GM19238 (cell line): ENCODE data around the gene LMF2.

Experiments used
- DNase-seq: peaks from one replicate; pipeline ENCODE4 v3.0.0; 2011; ENCODE audit warnings: low spot score; ENCODE audit not compliant: insufficient read length

The LMF2 gene

DNA sequence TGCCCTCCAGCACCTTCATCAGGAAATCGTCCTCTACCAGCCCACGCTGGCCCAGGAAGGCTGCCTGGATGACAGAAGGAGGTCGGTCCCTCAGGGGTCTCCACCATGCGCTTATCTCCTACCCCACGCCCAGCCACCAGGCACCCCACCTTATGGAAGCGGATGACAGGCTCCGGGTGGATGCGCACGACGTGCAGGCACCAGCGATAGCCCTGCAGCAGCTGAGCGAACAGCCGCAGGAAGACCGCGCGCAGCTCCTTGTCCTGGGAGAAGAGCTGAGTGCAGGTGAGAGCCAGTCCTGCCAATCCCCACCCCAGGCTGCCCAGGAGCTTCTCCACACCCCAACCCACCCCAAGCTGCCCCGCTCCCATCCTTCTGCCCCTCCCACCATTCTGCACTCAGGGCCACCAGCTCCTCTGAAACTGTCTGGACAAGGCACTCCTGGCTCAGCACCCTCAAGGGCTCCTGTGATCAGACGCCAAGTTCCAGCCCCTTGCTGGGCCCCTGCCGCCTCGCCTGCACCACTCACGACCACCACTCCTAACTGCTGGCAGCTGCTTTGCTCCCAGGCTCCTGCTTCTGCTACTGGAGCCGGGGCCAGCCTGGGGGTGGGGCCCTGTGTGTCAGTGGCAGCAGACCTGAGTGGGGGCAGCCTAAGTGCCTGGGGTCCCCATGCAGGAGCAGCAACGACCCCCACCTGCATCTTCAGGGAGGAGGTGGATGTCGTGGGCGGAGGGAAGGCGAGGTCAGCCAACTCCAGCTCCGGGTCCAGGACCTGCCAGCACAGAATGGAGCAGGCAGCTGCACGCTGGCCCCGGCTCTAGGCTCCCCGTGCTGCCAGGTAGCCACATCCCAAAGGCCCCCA is 42.2 kb downstream of the LMF2 start:
- no peak for DNase-seq

DNA sequence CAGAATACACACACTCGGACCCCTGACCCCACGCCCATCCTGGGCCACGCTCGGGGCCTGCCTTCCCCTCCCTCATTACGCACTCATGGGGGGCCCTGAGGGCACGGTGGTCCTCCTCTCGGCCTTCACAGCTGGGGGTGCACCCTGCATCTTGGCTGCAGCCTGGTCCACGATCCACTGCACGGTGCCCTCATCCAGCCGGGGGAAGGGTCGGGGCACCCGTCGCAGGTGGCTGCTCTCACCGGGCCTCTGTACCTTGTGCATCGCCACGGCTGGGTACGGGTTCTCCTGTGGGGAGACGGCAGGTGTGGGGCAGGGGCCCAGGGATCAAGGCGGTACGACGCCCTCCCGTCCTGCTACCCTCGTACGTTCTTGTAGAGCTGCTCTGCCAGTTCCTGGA is 43.1 kb downstream of the LMF2 start:
- no peak for DNase-seq

DNA sequence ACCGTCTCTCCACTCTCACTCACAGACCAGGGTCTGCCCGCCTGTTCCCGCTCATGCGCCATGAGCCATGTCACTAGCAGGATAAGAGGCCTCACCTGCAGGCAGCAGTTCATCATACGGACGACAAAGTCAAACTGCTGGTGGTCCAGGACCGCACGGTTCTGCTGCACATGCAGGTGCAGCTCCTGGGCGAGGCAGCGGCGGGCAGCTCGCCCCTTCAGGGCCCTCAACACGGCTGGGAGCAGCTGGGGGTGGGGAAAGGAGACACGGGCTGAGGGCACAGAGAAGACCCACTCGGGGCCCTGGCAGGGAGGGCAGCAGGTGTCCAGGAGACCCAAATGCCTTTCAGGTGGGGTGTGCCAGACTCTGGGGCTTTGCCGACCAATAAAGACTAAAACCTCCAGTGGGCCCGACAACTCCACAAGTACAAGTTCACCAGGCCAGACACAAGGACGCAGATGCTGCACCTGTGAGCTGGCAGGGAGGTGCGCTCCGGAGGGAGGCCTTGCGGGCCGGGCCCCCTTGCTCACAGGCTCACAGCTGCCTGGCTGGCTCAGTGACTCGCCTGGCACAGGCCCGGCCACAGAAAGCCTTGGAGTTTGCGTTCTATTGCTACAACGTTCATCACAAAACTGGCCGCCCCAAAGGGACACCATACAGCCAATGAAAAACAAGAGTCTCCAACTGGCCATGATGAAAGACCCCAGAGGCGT is 44.2 kb downstream of the LMF2 start:
- DNase-seq = no peak

DNA sequence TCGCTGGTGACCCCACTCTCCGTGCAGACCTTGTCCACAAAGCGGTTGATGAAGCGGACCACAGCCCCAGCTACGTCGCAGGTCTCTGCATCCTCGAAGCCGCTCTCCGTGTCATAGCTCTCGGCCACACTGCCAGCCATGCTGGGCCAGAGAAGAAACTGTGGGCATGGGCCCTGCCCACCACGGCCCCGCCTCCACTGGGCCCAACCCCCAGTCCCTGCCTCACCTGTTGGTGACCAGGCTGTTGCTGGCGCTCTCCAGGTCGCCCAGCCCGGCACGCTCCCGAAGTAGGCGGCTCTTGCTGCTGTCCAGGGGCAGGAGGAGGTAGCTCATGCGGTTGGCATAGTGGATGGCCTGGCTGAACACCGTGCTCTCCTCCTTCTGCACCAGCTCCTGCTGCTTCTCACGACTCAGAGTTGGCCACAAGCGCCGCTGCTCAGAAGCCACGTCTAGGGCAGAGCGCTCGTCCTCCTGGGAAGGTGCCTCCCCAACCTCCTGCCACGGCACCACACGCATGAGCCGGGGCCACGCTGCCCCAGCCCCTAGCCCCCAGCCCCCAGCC is 45.4 kb downstream of the LMF2 start:
- no peak for DNase-seq

DNA sequence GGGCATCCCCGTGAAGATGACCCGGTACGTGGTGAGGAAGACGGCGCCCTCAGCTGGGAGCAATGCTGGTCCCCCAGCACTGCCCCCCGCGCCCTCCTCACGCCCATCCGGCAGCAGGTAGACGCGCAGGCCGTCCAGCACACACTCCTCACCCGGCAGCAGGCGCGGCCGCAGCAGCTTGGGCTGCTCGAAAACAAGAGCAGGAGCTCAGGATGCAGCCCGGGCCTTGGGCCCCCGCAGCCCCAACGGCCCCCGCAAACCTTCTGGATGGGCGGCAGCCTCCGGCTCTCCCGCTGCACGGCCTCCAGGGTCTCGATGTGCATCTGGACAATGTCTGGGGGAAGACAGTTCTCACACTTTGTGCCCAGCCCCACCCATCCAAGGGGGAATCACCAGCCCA is 46.0 kb downstream of the LMF2 start:
- no peak for DNase-seq

DNA sequence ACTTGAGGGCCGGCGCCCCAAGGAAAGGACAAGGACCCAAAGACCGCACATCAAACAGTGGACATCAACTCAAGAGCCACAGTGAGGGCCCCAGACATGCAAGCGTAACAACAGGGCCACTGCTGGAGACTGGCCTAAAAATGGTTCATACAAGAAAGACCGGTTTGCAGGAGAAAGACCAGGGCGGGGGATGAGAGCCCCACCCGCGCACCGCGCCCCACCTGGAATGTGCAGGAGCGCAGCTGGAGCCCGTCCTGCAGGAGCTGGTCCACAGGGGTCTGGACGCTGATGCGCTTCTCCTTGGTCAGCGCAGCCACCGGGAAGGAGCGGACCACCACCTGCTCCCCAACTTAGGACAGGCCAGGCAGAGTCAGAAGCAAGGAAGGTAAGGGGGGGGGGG is 46.6 kb downstream of the LMF2 start:
- no peak for DNase-seq

DNA sequence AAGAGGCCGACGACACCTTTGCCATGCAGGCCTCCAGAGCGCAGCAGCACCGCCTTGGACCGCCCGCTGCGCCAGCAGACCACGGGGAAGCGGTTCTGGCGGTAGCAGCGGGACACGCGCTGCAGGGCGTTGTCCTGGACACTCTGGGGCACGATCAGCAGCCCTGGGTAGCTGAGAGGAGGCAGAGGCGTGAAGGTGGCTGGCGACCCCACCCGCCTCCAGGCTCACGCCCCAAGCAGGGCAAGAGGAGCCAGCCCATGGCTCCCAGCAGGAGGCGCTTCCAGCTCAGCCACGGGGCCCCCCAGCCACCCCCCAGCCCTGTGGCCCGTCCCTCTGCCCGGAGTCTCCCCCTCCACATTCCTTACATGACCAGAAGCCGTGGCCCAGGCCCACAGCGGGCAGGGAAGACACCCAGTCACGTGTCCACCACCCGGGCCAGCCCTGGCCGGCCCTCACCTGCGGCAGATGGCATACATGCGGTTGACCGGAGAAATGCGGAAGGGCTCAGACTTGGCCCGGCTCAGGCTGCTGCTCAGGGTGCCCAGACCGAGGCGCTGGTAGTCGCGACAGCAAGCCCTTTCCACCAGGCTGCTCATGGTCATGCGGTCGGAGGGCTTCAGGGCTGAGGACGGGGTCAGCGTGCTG is 47.9 kb downstream of the LMF2 start:
- DNase-seq = no peak

DNA sequence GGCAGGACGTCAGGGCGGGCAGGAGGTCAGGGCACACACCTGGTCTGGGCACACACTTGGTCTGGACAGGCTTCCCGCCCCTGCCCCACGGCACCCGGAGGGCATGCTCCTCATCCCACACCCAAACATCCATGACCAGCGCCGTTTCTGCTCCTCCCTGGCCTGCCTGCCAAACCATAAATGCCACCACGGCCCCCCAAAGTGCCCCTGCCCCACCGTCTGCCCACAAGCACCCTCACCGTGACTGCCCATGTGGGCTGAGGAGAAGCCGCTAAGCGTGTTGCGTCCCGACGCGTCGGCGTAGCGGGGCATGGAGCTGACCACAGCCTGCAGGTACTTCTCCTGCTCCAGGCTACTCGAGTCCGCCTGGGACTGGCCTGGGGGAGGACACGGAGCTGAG is 48.5 kb downstream of the LMF2 start:
- DNase-seq = no peak

DNA sequence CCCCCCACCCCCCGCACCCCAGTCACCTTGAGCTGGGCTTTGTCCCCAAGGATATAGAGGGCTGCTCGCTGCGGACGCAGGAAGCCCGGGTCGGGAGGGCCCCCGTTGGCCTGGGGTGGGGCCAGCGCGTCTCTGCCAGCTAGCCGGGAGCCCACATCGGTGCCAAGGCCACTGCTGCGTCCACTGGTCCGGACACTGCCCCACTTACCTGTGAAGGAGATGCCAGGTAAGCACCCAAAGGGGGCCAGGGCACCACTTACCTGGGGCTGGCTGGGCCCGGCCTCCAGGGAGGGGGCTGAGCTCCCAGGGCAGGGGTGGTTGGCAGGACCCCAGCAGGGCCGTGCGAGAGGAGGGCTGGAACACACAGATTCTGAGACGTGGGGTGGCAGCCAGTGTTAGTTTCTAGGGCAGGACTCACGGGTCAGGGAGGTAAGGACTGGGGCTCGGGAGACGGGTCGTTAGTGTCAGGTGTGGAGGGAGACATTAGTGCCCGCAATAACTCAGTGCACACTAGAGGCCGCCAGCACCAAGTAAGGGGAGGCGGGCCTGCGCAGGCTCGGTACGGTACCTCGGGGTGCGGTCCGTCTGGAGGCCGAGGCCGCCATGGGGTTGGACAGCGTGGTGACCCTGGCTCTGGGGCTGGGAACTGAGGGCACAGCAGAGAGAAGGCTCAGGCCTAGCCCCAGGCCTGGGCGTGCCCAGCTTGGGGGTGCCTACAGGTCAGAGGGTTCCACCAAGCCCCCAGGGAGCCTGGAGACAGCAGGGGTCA is 50.9 kb downstream of the LMF2 start:
- DNase-seq = no peak

DNA sequence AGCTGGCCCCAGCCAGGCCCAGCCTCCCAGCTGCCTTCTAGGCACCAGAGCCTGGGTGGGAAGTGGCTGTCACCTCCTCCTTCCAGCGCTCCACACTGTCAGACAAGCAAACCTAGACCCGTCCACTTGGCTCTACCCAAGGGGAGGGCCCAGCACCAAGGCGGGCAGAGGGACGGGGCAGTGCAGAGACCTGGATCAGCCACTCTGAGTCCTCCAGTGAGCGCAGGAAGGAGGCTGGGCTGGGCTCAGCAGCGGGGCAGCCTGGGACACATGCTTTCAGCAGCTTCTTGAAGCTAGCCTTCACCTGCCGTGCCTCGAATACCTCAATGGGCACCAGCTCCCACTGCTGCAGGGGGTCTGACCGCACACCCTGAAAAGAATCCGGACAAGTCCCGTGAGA is 51.5 kb downstream of the LMF2 start:
- DNase-seq = no peak

DNA sequence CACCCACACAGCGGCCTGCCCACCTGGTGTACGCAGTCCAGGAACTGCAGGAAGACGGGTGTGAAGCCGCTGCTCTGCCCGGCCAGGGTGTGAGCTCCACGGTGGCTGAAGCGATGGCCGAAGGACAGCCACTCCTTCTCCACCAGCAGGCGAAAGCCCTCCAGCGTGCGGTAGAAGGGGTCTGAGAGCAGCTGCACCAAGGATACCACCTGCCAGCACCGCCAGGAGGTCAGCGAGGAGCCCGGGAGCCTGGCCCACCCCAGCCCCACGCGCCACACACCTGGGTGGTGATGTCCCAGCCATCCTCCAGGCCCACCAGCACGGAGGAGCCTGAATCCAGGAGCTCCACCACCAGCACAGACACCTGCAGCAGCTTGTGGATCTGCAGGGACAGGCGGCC is 52.3 kb downstream of the LMF2 start:
- no peak for DNase-seq

DNA sequence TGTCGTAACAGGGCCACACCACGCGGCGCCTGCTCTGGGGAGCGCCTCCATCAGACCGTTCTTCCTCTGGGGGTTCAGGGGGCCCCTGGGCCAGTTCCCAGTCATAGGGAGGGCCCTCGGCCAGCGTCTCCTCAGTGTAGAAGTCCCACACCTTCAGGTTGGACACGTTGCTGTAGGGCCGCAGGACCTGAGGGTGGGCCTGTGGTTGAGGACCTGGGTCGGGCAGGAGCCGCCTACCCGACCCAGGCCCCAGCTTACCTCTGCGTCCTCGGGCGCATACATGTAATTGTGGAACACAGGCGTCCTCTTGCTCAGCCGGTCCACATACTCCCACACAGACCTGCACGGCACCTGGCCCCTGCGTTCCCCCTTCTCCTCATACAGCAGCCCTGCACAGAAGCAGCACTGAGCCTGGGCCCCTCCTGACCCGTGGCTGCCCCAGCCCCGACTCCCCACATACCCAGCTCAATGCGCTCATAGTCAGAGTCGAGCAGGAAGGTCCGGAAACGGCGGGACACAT is 52.9 kb downstream of the LMF2 start:
- DNase-seq = no peak
